Mononuclear cell (primary cell): Measurements from ENCODE around the gene DLX1. TPM values are rescaled to one million over a fixed set of nuclear protein-coding genes. Genes with fewer than 3 reads are reported as not detected.

ENCODE experiments used
- H3K27me3 ChIP-seq: 2 replicates; pipeline ENCODE4 v1.6.0; 2011; ENCODE audit warnings: low read length, control low read depth; ENCODE audit not compliant: insufficient read depth
- H3K4me1 ChIP-seq: 2 replicates; pipeline ENCODE4 v1.5.1; 2011; ENCODE audit warnings: mild to moderate bottlenecking, low read length, control low read depth; ENCODE audit not compliant: insufficient read depth
- H3K4me3 ChIP-seq: 2 replicates; pipeline ENCODE4 v1.5.1; 2011; ENCODE audit warnings: mild to moderate bottlenecking, low read length, moderate library complexity
- H3K9me3 ChIP-seq: 2 replicates; pipeline ENCODE4 v1.5.1; 2011; ENCODE audit warnings: low read depth, mild to moderate bottlenecking, control low read depth, low read length
- total RNA-seq: library from RNA; depleted of rRNA; stranded (reverse); fragments of >200 nt; gene quantifications from one replicate; pipeline ENCODE4 v1.2.3, GENCODE V29; 2012

Gene DLX1
- total RNA-seq, 1 donor, result not detected

GRCh38 chr2:172098287-172098649 is 13.0 kb downstream of the DLX1 start:
- Histone ChIP-seq H3K27me3 (peaks cover 97% of the 10 kb centered on the region), H3K4me1 (peaks cover 84% of the 10 kb centered on the region), H3K4me3 (no peak overlapping the region), H3K9me3 (no peaks in the 10 kb centered on the region)

- H3K27me3 ChIP-seq, result peaks cover 97% of the 10 kb centered on the region
- no peaks in the 10 kb centered on the region for H3K9me3 ChIP-seq
- no peak overlapping the region for H3K4me3 ChIP-seq
- peaks cover 89% of the 10 kb centered on the region for H3K4me1 ChIP-seq
These were observed 13.6 kb downstream of the DLX1 start for GRCh38 chr2:172098650-172099471.

GRCh38 chr2:172099472-172100079 is 14.3 kb downstream of the DLX1 start:
- H3K9me3 ChIP-seq, result no peaks in the 10 kb centered on the region

GRCh38 chr2:172100080-172100934 is 15.0 kb downstream of the DLX1 start:
- peaks cover 97% of the 10 kb centered on the region for H3K27me3 ChIP-seq
- peaks cover 77% of the 10 kb centered on the region for H3K4me1 ChIP-seq
- H3K9me3 ChIP-seq, result no peaks in the 10 kb centered on the region
- H3K4me3 ChIP-seq, result no peak overlapping the region

More at GRCh38 chr2:172099472-172100079, 14.3 kb downstream of the DLX1 start:
- Histone ChIP-seq H3K4me1 (peaks cover 84% of the 10 kb centered on the region), H3K27me3 (peaks cover 97% of the 10 kb centered on the region), H3K4me3 (no peak overlapping the region)

GRCh38 chr2:172100935-172101820 is 15.9 kb downstream of the DLX1 start:
- Histone ChIP-seq H3K9me3 (no peaks in the 10 kb centered on the region), H3K4me3 (no peak overlapping the region), H3K27me3 (peaks cover 98% of the 10 kb centered on the region), H3K4me1 (peaks cover 76% of the 10 kb centered on the region)

GRCh38 chr2:172101821-172102390 is 16.6 kb downstream of the DLX1 start:
- Histone ChIP-seq H3K27me3 (peaks cover 98% of the 10 kb centered on the region), H3K9me3 (no peaks in the 10 kb centered on the region), H3K4me3 (peak overlapping the region; percentile 36), H3K4me1 (peaks cover 76% of the 10 kb centered on the region)

GRCh38 chr2:172102391-172103359 is 17.4 kb downstream of the DLX1 start, which contains the start of gene DLX2:
DLX2 (minus strand) TSS chr2:172102900; CDS start chr2:172102538, 362 bp downstream.
- Histone ChIP-seq H3K4me1 (peaks cover 73% of the 10 kb centered on the region), H3K9me3 (no peaks in the 10 kb centered on the region), H3K27me3 (peaks cover 98% of the 10 kb centered on the region), H3K4me3 (peak within 1 kb of the TSS; percentile 36)

GRCh38 chr2:172103471-172104272 is 18.4 kb downstream of the DLX1 start:
- H3K4me3 ChIP-seq, result no peak overlapping the region
- no peaks in the 10 kb centered on the region for H3K9me3 ChIP-seq
- H3K4me1 ChIP-seq, result peaks cover 77% of the 10 kb centered on the region
- H3K27me3 ChIP-seq, result peaks cover 98% of the 10 kb centered on the region

- no peak overlapping the region for H3K4me3 ChIP-seq
- H3K27me3 ChIP-seq, result peaks cover 94% of the 10 kb centered on the region
- H3K4me1 ChIP-seq, result peaks cover 66% of the 10 kb centered on the region
- no peaks in the 10 kb centered on the region for H3K9me3 ChIP-seq
These were observed 20.3 kb downstream of the DLX1 start for GRCh38 chr2:172105471-172106107.

GRCh38 chr2:172106108-172106961 is 21.0 kb downstream of the DLX1 start:
- Histone ChIP-seq H3K27me3 (peaks cover 88% of the 10 kb centered on the region), H3K4me1 (peaks cover 59% of the 10 kb centered on the region), H3K9me3 (no peaks in the 10 kb centered on the region), H3K4me3 (no peak overlapping the region)

- Histone ChIP-seq H3K27me3 (peaks cover 84% of the 10 kb centered on the region), H3K4me3 (no peak overlapping the region), H3K4me1 (peaks cover 44% of the 10 kb centered on the region), H3K9me3 (no peaks in the 10 kb centered on the region)
These were observed 22.6 kb downstream of the DLX1 start for GRCh38 chr2:172107690-172108586.
